SK-N-SH (cell line): ENCODE data around the gene CUL3. TPM values are rescaled to one million over a fixed set of nuclear protein-coding genes. Genes with fewer than 3 reads are reported as not detected.
"Not testable (repeated sequence)": the region's sequence is repeated elsewhere in the genome, so short reads cannot be mapped to it uniquely, and the experiment has no call there.

Experiments used
- CTCF ChIA-PET: fragments of 300-600, 350-600 bp; formaldehyde crosslinking; extraction: SDS; loops from one replicate; lab custom pipeline; 2021; lab: Yijun Ruan, JAX
- POLR2A ChIA-PET: fragments of 350-600 bp; sonication (Branson Sonifier 250); formaldehyde crosslinking; extraction: SDS; loops from one replicate; lab custom pipeline; 2020; ENCODE audit warnings: antibody characterized with exemption, inconsistent platforms; lab: Yijun Ruan, JAX
- DNase-seq: peaks from one replicate; pipeline ENCODE4 v3.0.0; 2012
- H2AFZ ChIP-seq: fragments of 200-600 bp; sonication (generic); 2 replicates; pipeline ENCODE4 v1.8.1; 2016; ENCODE audit warnings: antibody characterized with exemption, mild to moderate bottlenecking, low read depth
- H3F3A ChIP-seq: fragments of 200-600 bp; sonication (generic); replicated peaks from 2 replicates; pipeline ENCODE3; 2016; ENCODE audit warnings: antibody characterized with exemption, mild to moderate bottlenecking; ENCODE audit not compliant: insufficient read depth
- H3K27ac ChIP-seq, 2 experiments: fragments of 200-500 bp in 1 of 2; fragments of 200-600 bp in 1 of 2; sonication (Bioruptor generic) in 1 of 2; sonication (generic), shearing (Covaris generic) in 1 of 2; 2 replicates each; pipeline versions ENCODE4 v1.5.1 to v1.6.1; 2014 to 2016; ENCODE audit warnings: low read depth in 2 of 2, inconsistent platforms in 1 of 2, low read length in 1 of 2, mild to moderate bottlenecking in 1 of 2, mixed read lengths in 1 of 2
- H3K27me3 ChIP-seq: fragments of 200-600 bp; sonication (generic), shearing (Covaris generic); 2 replicates; pipeline ENCODE4 v1.6.1; 2016; ENCODE audit warnings: mixed run types; ENCODE audit not compliant: insufficient read depth
- H3K36me3 ChIP-seq, 2 experiments: fragments of 200-500 bp in 1 of 2; fragments of 200-600 bp in 1 of 2; sonication (Bioruptor generic) in 1 of 2; sonication (generic) in 1 of 2; replicated peaks in 1 of 2; 2 replicates each; pipeline versions ENCODE3 to v1.5.1; 2014 to 2016; ENCODE audit warnings: low read length in 1 of 2, mild to moderate bottlenecking in 1 of 2; ENCODE audit not compliant: insufficient read depth in 2 of 2, control insufficient read depth in 1 of 2
- H3K4me1 ChIP-seq, 2 experiments: fragments of 200-500 bp in 1 of 2; fragments of 200-600 bp in 1 of 2; sonication (Bioruptor generic) in 1 of 2; sonication (generic), shearing (Covaris generic) in 1 of 2; 2 replicates each; pipeline versions ENCODE4 v1.5.1 to v1.6.1; 2014 to 2016; ENCODE audit warnings: low read depth in 1 of 2, low read length in 1 of 2, mixed run types in 1 of 2; ENCODE audit not compliant: insufficient read depth in 2 of 2, control insufficient read depth in 1 of 2
- H3K4me2 ChIP-seq: fragments of 200-600 bp; sonication (generic), shearing (Covaris generic); 2 replicates; pipeline ENCODE4 v1.6.1; 2017; ENCODE audit warnings: mixed run types
- H3K4me3 ChIP-seq, 2 experiments: fragments of 200-500 bp in 1 of 2; fragments of 200-600 bp in 1 of 2; sonication (Bioruptor generic) in 1 of 2; sonication (generic), shearing (Covaris generic) in 1 of 2; 2 replicates each; pipeline versions ENCODE4 v1.5.1 to v1.8.1; 2014 to 2016; ENCODE audit warnings: low read depth in 2 of 2, inconsistent platforms in 1 of 2, low read length in 1 of 2, mild to moderate bottlenecking in 1 of 2, mixed read lengths in 1 of 2, moderate library complexity in 1 of 2
- H3K79me2 ChIP-seq: fragments of 200-600 bp; sonication (generic); 2 replicates; pipeline ENCODE4 v1.8.1; 2017; ENCODE audit warnings: mild to moderate bottlenecking; ENCODE audit not compliant: insufficient read depth
- H3K9ac ChIP-seq: fragments of 200-600 bp; sonication (generic); 2 replicates; pipeline ENCODE4 v1.6.1; 2017; ENCODE audit warnings: mixed run types
- H3K9me2 ChIP-seq: fragments of 200-600 bp; sonication (generic); 2 replicates; pipeline ENCODE4 v1.6.1; 2017; ENCODE audit warnings: mixed run types
- H3K9me3 ChIP-seq: fragments of 200-600 bp; sonication (generic); 2 replicates; pipeline ENCODE4 v1.6.1; 2017; ENCODE audit warnings: mixed run types, mild to moderate bottlenecking, moderate library complexity
- H4K20me1 ChIP-seq: fragments of 200-600 bp; sonication (generic); 2 replicates; pipeline ENCODE4 v1.6.1; 2017; ENCODE audit warnings: mild to moderate bottlenecking, mixed run types; ENCODE audit not compliant: insufficient read depth
- ELF1 ChIP-seq: IDR thresholded peaks from 2 replicates; pipeline ENCODE4 v1.4.0; 2012
- EP300 ChIP-seq, 2 experiments: IDR thresholded peaks; 2 replicates each; pipeline versions ENCODE4 v1.4.0 to v1.6.1; 2012; ENCODE audit warnings: borderline replicate concordance in 1 of 2, low read depth in 1 of 2, low read length in 1 of 2
- EZH2phosphoT487 ChIP-seq: fragments of 200-600 bp; sonication (generic); IDR thresholded peaks from 2 replicates; pipeline ENCODE4 v1.6.1; 2017; ENCODE audit warnings: low read depth, mixed run types, mild to moderate bottlenecking, antibody characterized with exemption, moderate library complexity, borderline replicate concordance
- FOXJ3 ChIP-seq: sonication (generic); formaldehyde crosslinking; IDR thresholded peaks from 2 replicates; pipeline ENCODE4 v1.5.1; 2020; ENCODE audit warnings: mild to moderate bottlenecking, missing genetic modification reagents
- FOXM1 ChIP-seq: IDR thresholded peaks from 2 replicates; pipeline ENCODE4 v1.4.0; 2012; ENCODE audit warnings: low read depth, mild to moderate bottlenecking
- GABPA ChIP-seq: IDR thresholded peaks from 2 replicates; pipeline ENCODE4 v1.4.0; 2012; ENCODE audit warnings: low read depth, mild to moderate bottlenecking
- GATA2 ChIP-seq: sonication (generic); formaldehyde crosslinking; IDR thresholded peaks from 2 replicates; pipeline ENCODE4 v1.5.0; 2020; ENCODE audit warnings: mild to moderate bottlenecking, missing genetic modification reagents
- MEF2A ChIP-seq: IDR thresholded peaks from 2 replicates; pipeline ENCODE4 v1.4.0; 2012; ENCODE audit warnings: low read depth, borderline replicate concordance
- RAD21 ChIP-seq: IDR thresholded peaks from 2 replicates; pipeline ENCODE4 v1.6.1; 2012; ENCODE audit warnings: mild to moderate bottlenecking, low read length
- RCOR1 ChIP-seq: fragments of 150-350 bp; IDR thresholded peaks from 2 replicates; pipeline ENCODE4 v1.6.1; 2017; ENCODE audit warnings: antibody characterized with exemption, low read length
- RFX5 ChIP-seq: IDR thresholded peaks from 2 replicates; pipeline ENCODE4 v1.6.1; 2012; ENCODE audit warnings: mild to moderate bottlenecking, improper control_type of control experiment, low read length
- SMC3 ChIP-seq: IDR thresholded peaks from 2 replicates; pipeline ENCODE4 v1.6.1; 2012; ENCODE audit warnings: low read depth, low read length, improper control_type of control experiment
- TAF1 ChIP-seq: IDR thresholded peaks from 2 replicates; pipeline ENCODE4 v1.6.1; 2012; ENCODE audit warnings: low read depth, mild to moderate bottlenecking, low read length, moderate library complexity, borderline replicate concordance
- TCF12 ChIP-seq: IDR thresholded peaks from 2 replicates; pipeline ENCODE4 v1.4.0; 2012
- YY1 ChIP-seq: IDR thresholded peaks from 2 replicates; pipeline ENCODE4 v1.4.0; 2012; ENCODE audit warnings: low read depth, mild to moderate bottlenecking
- WGBS: methylation state at CpG from one replicate; pipeline ENCODE4 v1.1.6; 2017; ENCODE audit warnings: low lambda C conversion rate; 5-methylcytosine and 5-hydroxymethylcytosine counted together
- polyA plus RNA-seq, 3 experiments: library from polyadenylated mRNA; depleted of rRNA; stranded (reverse); fragments of >200 nt; gene quantifications; 2 replicates each; pipeline ENCODE4 v1.2.3, GENCODE V29; 2012
- TF ChIP-seq, protein P1 (sequence below): IDR thresholded peaks from 2 replicates; pipeline ENCODE4 v1.4.0; 2012; ENCODE audit warnings: low read depth, borderline replicate concordance
- TF ChIP-seq, protein P2 (sequence below): IDR thresholded peaks from 2 replicates; pipeline ENCODE4 v1.6.1; 2012; ENCODE audit warnings: mild to moderate bottlenecking, low read depth, low read length, moderate library complexity

The CUL3 gene
- polyA plus RNA-seq, 1 of the 3 experiments (the other 2 are of a cell fraction) = 17.3 TPM

DNA sequence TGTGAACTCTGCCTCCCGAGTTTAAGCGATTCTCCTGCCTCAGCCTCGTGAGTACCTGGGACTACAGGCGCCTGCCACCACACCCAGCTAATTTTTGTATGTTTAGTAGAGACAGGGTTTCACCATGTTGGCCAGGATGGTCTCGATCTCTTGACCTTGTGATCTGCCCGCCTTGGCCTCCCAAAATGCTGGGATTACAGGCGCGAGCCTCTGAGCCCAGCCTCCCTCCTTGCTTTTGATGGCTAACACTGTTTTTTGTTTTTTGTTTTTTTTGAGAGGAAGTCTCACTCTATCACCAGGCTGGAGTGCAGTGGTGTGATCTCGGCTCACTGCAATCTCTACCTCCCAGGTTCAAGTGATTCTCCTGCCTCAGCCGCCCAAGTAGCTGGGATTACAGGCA is 68.8 kb downstream of the CUL3 start:
- H3K4me2 ChIP-seq, H3K9me2 ChIP-seq, H3K27me3 ChIP-seq, DNase-seq, H3K27ac ChIP-seq, CTCF ChIA-PET, H3K9ac ChIP-seq, H3K9me3 ChIP-seq, POLR2A ChIA-PET, H2AFZ ChIP-seq, H3K4me3 ChIP-seq: not testable (repeated sequence)
- Histone ChIP-seq H4K20me1 (peaks cover 41% of the 10 kb centered on the region), H3F3A (peaks cover 24% of the 10 kb centered on the region), H3K36me3 (peaks cover 10 to 23% of the 10 kb centered on the region in 2 experiments), H3K4me1 (peaks cover 3 to 21% of the 10 kb centered on the region in 2 experiments; a peak in 3 of 4 replicates), H3K79me2 (peaks cover 84% of the 10 kb centered on the region)
- WGBS = 95% methylated on average over 10 of the region's 10 CpGs

DNA sequence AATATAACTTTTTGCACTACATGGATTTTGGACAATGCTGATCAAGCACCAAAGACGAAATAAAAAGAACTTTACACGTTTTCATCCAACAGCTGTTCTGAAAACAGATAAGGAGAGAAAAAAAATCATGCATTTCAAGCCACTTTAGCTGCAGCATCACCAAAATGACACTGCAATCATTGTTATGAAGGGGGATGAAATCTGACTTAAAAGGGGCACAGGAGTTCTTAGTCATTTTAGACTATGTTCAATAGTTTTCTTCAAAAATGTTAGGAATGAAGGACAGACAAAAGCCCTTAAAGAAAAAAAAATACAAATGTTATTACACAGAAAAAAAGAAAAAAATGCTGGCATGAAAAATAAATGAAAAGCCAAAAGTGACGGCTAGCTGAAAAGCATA is 71.2 kb downstream of the CUL3 start:
- POLR2A ChIA-PET = no interaction called here
- Histone ChIP-seq H3K4me2 (no peak overlapping the region), H3K9me3 (no peaks in the 10 kb centered on the region), H4K20me1 (peaks cover 23% of the 10 kb centered on the region), H3K9ac (no peak overlapping the region), H3K27ac (no peak overlapping the region), H3K4me3 (no peak overlapping the region), H2AFZ (no peak overlapping the region), H3K36me3 (peaks cover 23 to 28% of the 10 kb centered on the region in 2 experiments), H3K4me1 (peaks cover 3 to 15% of the 10 kb centered on the region in 2 experiments; a peak in 2 of 4 replicates), H3F3A (peaks cover 10% of the 10 kb centered on the region), H3K9me2 (no peaks in the 10 kb centered on the region), H3K79me2 (peaks cover 80% of the 10 kb centered on the region), H3K27me3 (no peaks in the 10 kb centered on the region)
- TF ChIP-seq EZH2phosphoT487 (no peak), MEF2A (no peak), FOXJ3 (CRISPR knock-in tag) (no peak), GABPA (no peak), TAF1 (no peak), FOXM1 (no peak), RFX5 (no peak), GATA2 (no peak), ELF1 (no peak), RCOR1 (no peak), TCF12 (no peak), SMC3 (no peak), YY1 (no peak), RAD21 (no peak), EP300 (IDR thresholded peaks at IDR 0.05; ENCODE audit: borderline replicate concordance in 1 of 2, low read depth in 1 of 2, low read length in 1 of 2) (no peak)
- TF ChIP-seq, protein P1, sequence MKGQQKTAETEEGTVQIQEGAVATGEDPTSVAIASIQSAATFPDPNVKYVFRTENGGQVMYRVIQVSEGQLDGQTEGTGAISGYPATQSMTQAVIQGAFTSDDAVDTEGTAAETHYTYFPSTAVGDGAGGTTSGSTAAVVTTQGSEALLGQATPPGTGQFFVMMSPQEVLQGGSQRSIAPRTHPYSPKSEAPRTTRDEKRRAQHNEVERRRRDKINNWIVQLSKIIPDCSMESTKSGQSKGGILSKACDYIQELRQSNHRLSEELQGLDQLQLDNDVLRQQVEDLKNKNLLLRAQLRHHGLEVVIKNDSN = no peak
- TF ChIP-seq, protein P2, sequence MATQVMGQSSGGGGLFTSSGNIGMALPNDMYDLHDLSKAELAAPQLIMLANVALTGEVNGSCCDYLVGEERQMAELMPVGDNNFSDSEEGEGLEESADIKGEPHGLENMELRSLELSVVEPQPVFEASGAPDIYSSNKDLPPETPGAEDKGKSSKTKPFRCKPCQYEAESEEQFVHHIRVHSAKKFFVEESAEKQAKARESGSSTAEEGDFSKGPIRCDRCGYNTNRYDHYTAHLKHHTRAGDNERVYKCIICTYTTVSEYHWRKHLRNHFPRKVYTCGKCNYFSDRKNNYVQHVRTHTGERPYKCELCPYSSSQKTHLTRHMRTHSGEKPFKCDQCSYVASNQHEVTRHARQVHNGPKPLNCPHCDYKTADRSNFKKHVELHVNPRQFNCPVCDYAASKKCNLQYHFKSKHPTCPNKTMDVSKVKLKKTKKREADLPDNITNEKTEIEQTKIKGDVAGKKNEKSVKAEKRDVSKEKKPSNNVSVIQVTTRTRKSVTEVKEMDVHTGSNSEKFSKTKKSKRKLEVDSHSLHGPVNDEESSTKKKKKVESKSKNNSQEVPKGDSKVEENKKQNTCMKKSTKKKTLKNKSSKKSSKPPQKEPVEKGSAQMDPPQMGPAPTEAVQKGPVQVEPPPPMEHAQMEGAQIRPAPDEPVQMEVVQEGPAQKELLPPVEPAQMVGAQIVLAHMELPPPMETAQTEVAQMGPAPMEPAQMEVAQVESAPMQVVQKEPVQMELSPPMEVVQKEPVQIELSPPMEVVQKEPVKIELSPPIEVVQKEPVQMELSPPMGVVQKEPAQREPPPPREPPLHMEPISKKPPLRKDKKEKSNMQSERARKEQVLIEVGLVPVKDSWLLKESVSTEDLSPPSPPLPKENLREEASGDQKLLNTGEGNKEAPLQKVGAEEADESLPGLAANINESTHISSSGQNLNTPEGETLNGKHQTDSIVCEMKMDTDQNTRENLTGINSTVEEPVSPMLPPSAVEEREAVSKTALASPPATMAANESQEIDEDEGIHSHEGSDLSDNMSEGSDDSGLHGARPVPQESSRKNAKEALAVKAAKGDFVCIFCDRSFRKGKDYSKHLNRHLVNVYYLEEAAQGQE = no peak
- DNase-seq = no peak
- CTCF ChIA-PET = no interaction called here
- 86% methylated on average over 3 of the region's 3 CpGs for WGBS
